Endothelial cell of umbilical vein (primary cell): ENCODE results near the gene SLC5A11. TPM values are rescaled to one million over a fixed set of nuclear protein-coding genes. Genes with fewer than 3 reads are reported as not detected.

Experiments
- BruUV-seq: library from RNA; stranded (reverse); fragments of 400-500 nt; replicated peaks from 2 replicates; lab custom pipeline; 2021; lab: Mats Ljungman, UMichigan
- CTCF ChIA-PET: fragments of 300-600, 350-600 bp; sonication (Branson Sonifier 250); formaldehyde crosslinking; loops from one replicate; lab custom pipeline; 2021; ENCODE audit warnings: antibody characterized with exemption, inconsistent platforms; lab: Charles Lee
- POLR2A ChIA-PET: fragments of 300-600, 350-600 bp; sonication (Branson Sonifier 250); formaldehyde crosslinking; loops from one replicate; lab custom pipeline; 2021; ENCODE audit warnings: antibody characterized with exemption, inconsistent platforms; lab: Charles Lee
- DNase-seq: peaks from one replicate; pipeline ENCODE4 v3.0.0-alpha.2; 2011; ENCODE audit warnings: low read depth, low spot score
- FAIRE-seq: peaks from 2 replicates; lab custom pipeline; 2011; peaks lifted over from hg19 to GRCh38; lab: Jason Lieb, UNC
- H2AFZ ChIP-seq: 2 replicates; pipeline ENCODE4 v1.6.0; 2012; ENCODE audit warnings: low read depth, low read length, control low read depth, inconsistent platforms
- H3K27ac ChIP-seq: 2 replicates; pipeline ENCODE4 v1.5.1; 2011; ENCODE audit warnings: low read depth, mild to moderate bottlenecking, control low read depth, low read length, moderate library complexity; ENCODE audit not compliant: insufficient read depth
- H3K27me3 ChIP-seq, 2 experiments: 2 replicates each; pipeline versions ENCODE4 v1.6.0 to v1.6.1; 2011; ENCODE audit warnings: low read length in 2 of 2, mixed read lengths in 1 of 2; ENCODE audit not compliant: control insufficient read depth in 2 of 2, insufficient read depth in 2 of 2
- H3K36me3 ChIP-seq, 2 experiments: 2 replicates in 1 of 2; 3 replicates in 1 of 2; pipeline ENCODE4 v1.5.1; 2011; ENCODE audit warnings: low read length in 2 of 2, mild to moderate bottlenecking in 1 of 2, moderate library complexity in 1 of 2; ENCODE audit not compliant: control insufficient read depth in 2 of 2, insufficient read depth in 2 of 2; ENCODE audit errors: extremely low read depth in 1 of 2
- H3K4me1 ChIP-seq: 3 replicates; pipeline ENCODE4 v1.5.1; 2011; ENCODE audit warnings: mild to moderate bottlenecking, low read length; ENCODE audit not compliant: control insufficient read depth, insufficient read depth; ENCODE audit errors: extremely low read depth
- H3K4me2 ChIP-seq: 2 replicates; pipeline ENCODE4 v1.6.1; 2011; ENCODE audit warnings: low read length, control low read depth, mixed read lengths; ENCODE audit not compliant: insufficient read depth
- H3K4me3 ChIP-seq, 3 experiments: fragments of 200-600 bp in 1 of 3; sonication (generic), shearing (Covaris generic) in 1 of 3; replicated peaks in 1 of 3; 2 replicates each; pipeline ENCODE4 v1.5.1; 2011 to 2016; ENCODE audit warnings: control low read depth in 3 of 3, low read length in 3 of 3, mild to moderate bottlenecking in 2 of 3, inconsistent platforms in 1 of 3, low read depth in 1 of 3, moderate library complexity in 1 of 3; ENCODE audit not compliant: insufficient read depth in 1 of 3
- H3K79me2 ChIP-seq: 2 replicates; pipeline ENCODE4 v1.6.0; 2012; ENCODE audit warnings: low read length, inconsistent platforms; ENCODE audit not compliant: control insufficient read depth, insufficient read depth
- H3K9ac ChIP-seq: replicated peaks from 2 replicates; pipeline ENCODE3; 2011; ENCODE audit warnings: low read length, control low read depth; ENCODE audit not compliant: insufficient read depth; ENCODE audit errors: extremely low read depth
- H3K9me1 ChIP-seq: replicated peaks from 3 replicates; pipeline ENCODE4 v1.6.0; 2011; ENCODE audit warnings: mild to moderate bottlenecking, low read length; ENCODE audit not compliant: control insufficient read depth, insufficient read depth; ENCODE audit errors: extremely low read depth
- H3K9me3 ChIP-seq: replicated peaks from 2 replicates; pipeline ENCODE4 v1.5.1; 2012; ENCODE audit warnings: low read length, inconsistent platforms; ENCODE audit not compliant: control insufficient read depth, insufficient read depth
- H4K20me1 ChIP-seq: replicated peaks from 2 replicates; pipeline ENCODE3; 2011; ENCODE audit warnings: mild to moderate bottlenecking, low read length; ENCODE audit not compliant: control insufficient read depth, insufficient read depth; ENCODE audit errors: extremely low read depth
- EZH2 ChIP-seq: IDR thresholded peaks from 2 replicates; pipeline ENCODE4 v1.6.1; 2012; ENCODE audit warnings: borderline replicate concordance, low read depth, mild to moderate bottlenecking, moderate library complexity, low read length, inconsistent platforms; ENCODE audit not compliant: severe bottlenecking
- FOS ChIP-seq: IDR thresholded peaks from 2 replicates; pipeline ENCODE4 v1.6.1; 2011; ENCODE audit warnings: mild to moderate bottlenecking, low read length, moderate library complexity, borderline replicate concordance; ENCODE audit not compliant: insufficient read depth
- GATA2 ChIP-seq: IDR thresholded peaks from 2 replicates; pipeline ENCODE4 v1.7.0; 2011; ENCODE audit warnings: low read depth, mild to moderate bottlenecking, moderate library complexity, mixed read lengths, low read length; ENCODE audit not compliant: insufficient read length, insufficient read depth
- JUN ChIP-seq: IDR thresholded peaks from 2 replicates; pipeline ENCODE4 v1.6.1; 2011; ENCODE audit warnings: borderline replicate concordance, low read depth; ENCODE audit not compliant: insufficient read length, insufficient read depth
- MYC ChIP-seq: IDR thresholded peaks from one replicate; pipeline ENCODE4 v1.6.1; 2011; ENCODE audit warnings: mild to moderate bottlenecking, low read depth, low read length
- POLR2A ChIP-seq: IDR thresholded peaks from 2 replicates; pipeline ENCODE4 v1.6.1; 2012; ENCODE audit warnings: low read depth, mild to moderate bottlenecking, control low read depth, low read length
- POLR2AphosphoS5 ChIP-seq: IDR thresholded peaks from 2 replicates; pipeline ENCODE4 v1.6.1; 2012; ENCODE audit warnings: low read depth, mild to moderate bottlenecking, control low read depth, low read length, moderate library complexity; ENCODE audit not compliant: insufficient read depth
- dilution Hi-C: fragments of 300-500 bp; cut with MboI; formaldehyde crosslinking; loops from one replicate; pipeline ENCODE4 v1.15.0; 2019; ENCODE audit warnings: low sequenced_read_pairs; ENCODE audit not compliant: extremely low pct_ligation_motif_present
- intact Hi-C: fragments of 100-400 bp; cut with micrococcal nuclease; formaldehyde crosslinking; loops from one replicate; pipeline ENCODE4 v1.10.0; 2022
- polyA plus RNA-seq, 4 experiments: library from polyadenylated mRNA; depleted of rRNA in 3 of 4; stranded (reverse) in 3 of 4; unstranded in 1 of 4; fragments of >200 nt; gene quantifications; 2 replicates each; pipeline versions ENCODE4 v1.2.1 to v1.2.3, GENCODE V29; 2011 to 2012; ENCODE audit warnings: missing spikeins in 1 of 4
- total RNA-seq: library from RNA; stranded (reverse); gene quantifications from 2 replicates; pipeline ENCODE4 v1.2.3, GENCODE V29; 2021
- TF ChIP-seq, protein P1 (sequence below), 2 donors: IDR thresholded peaks; 1 replicate in 1 of 2; 2 replicates in 1 of 2; pipeline ENCODE4 v1.5.1; 2011; ENCODE audit warnings: low read length in 2 of 2, mild to moderate bottlenecking in 2 of 2, moderate library complexity in 2 of 2, control low read depth in 1 of 2, inconsistent platforms in 1 of 2, low read depth in 1 of 2; ENCODE audit not compliant: insufficient read depth in 1 of 2; ENCODE audit errors: extremely low read depth in 1 of 2
- TF ChIP-seq, protein P2 (sequence below): IDR thresholded peaks from 2 replicates; pipeline ENCODE4 v1.6.1; 2011; ENCODE audit not compliant: insufficient read depth, insufficient read length

Gene SLC5A11
- total and polyA plus RNA-seq, 2 donors (not counting 3 experiments of a cell fraction or from before 2014, with no cell fraction given), result 0.12 TPM; not detected in 1

DNA sequence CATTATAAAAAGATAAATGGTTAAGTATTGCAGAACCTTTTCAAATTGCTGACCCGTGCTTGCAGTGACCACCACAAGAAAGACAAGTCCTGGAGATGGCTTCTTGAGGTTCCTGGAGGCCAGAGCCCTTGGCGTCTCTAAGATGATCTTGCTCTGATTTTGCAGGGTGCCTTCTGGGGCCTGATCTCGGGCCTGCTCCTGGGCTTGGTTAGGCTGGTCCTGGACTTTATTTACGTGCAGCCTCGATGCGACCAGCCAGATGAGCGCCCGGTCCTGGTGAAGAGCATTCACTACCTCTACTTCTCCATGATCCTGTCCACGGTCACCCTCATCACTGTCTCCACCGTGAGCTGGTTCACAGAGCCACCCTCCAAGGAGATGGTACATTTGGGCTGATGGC is 63.0 kb downstream of the SLC5A11 start:
- Histone ChIP-seq H3K27me3 (no peaks in the 10 kb centered on the region), H3K9me3 (no peaks in the 10 kb centered on the region), H3K4me1 (no peaks in the 10 kb centered on the region), H3K4me3 (no peak overlapping the region), H3K9me1 (no peaks in the 10 kb centered on the region), H2AFZ (no peak overlapping the region), H3K36me3 (no peaks in the 10 kb centered on the region), H3K4me2 (no peak overlapping the region), H3K9ac (no peak overlapping the region), H3K79me2 (no peaks in the 10 kb centered on the region), H3K27ac (no peak overlapping the region), H4K20me1 (no peaks in the 10 kb centered on the region)
- CTCF ChIA-PET, result interaction anchor here (0.6 to 1.2 kb wide), 2 partner anchors 74 to 365 kb away, joined by 3 to 5 read pairs; no protein-coding TSS in a partner anchor
- POLR2A ChIA-PET, result no interaction called here
- FAIRE-seq (no peak), DNase-seq (no peak)
- dilution Hi-C loops (no loop called here), intact Hi-C loops (no loop called here)
- BruUV-seq, result no TSS peak
- no peak for TF ChIP-seq FOS
- TF ChIP-seq JUN, result no peak
- TF ChIP-seq GATA2, result no peak
- no peak for TF ChIP-seq EZH2
- TF ChIP-seq, protein P1, sequence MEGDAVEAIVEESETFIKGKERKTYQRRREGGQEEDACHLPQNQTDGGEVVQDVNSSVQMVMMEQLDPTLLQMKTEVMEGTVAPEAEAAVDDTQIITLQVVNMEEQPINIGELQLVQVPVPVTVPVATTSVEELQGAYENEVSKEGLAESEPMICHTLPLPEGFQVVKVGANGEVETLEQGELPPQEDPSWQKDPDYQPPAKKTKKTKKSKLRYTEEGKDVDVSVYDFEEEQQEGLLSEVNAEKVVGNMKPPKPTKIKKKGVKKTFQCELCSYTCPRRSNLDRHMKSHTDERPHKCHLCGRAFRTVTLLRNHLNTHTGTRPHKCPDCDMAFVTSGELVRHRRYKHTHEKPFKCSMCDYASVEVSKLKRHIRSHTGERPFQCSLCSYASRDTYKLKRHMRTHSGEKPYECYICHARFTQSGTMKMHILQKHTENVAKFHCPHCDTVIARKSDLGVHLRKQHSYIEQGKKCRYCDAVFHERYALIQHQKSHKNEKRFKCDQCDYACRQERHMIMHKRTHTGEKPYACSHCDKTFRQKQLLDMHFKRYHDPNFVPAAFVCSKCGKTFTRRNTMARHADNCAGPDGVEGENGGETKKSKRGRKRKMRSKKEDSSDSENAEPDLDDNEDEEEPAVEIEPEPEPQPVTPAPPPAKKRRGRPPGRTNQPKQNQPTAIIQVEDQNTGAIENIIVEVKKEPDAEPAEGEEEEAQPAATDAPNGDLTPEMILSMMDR (IDR thresholded peaks at IDR 0.05; ENCODE audit: extremely low read depth in 1 of 2, insufficient read depth in 1 of 2, low read depth in 1 of 2, low read length in 2 of 2), result no peak
- no peak for TF ChIP-seq POLR2A
- TF ChIP-seq MYC, result no peak
- no peak for TF ChIP-seq POLR2AphosphoS5
- TF ChIP-seq, protein P2, sequence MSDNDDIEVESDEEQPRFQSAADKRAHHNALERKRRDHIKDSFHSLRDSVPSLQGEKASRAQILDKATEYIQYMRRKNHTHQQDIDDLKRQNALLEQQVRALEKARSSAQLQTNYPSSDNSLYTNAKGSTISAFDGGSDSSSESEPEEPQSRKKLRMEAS, result no peak
